Duodenal mucosa (tissue), 2 donors: ENCODE data around the gene EHD2.
"Not testable (repeated sequence)": the region's sequence is repeated elsewhere in the genome, so short reads cannot be mapped to it uniquely, and the experiment has no call there.

Experiments
- H3K27ac ChIP-seq: one replicate; pipeline ENCODE4 v1.7.0; 2013; ENCODE audit warnings: low read depth, low read length
- H3K27me3 ChIP-seq, 2 donors: one replicate each; pipeline ENCODE4 v1.7.0; 2013; ENCODE audit warnings: low read length in 2 of 2, control low read depth in 1 of 2; ENCODE audit not compliant: insufficient read depth in 2 of 2, control insufficient read depth in 1 of 2
- H3K36me3 ChIP-seq, 2 donors: one replicate each; pipeline ENCODE4 v1.7.0; 2013; ENCODE audit warnings: low read length in 2 of 2, control low read depth in 1 of 2; ENCODE audit not compliant: insufficient read depth in 2 of 2, control insufficient read depth in 1 of 2
- H3K4me1 ChIP-seq, 2 donors: one replicate each; pipeline ENCODE4 v1.7.0; 2013; ENCODE audit warnings: low read length in 2 of 2, control low read depth in 1 of 2; ENCODE audit not compliant: insufficient read depth in 2 of 2, control insufficient read depth in 1 of 2
- H3K4me3 ChIP-seq, 2 donors: one replicate each; pipeline ENCODE4 v1.7.0; 2013; ENCODE audit warnings: low read length in 2 of 2, low read depth in 1 of 2
- H3K9ac ChIP-seq, 2 donors: one replicate each; pipeline ENCODE4 v1.7.0; 2013; ENCODE audit warnings: low read length in 2 of 2, low read depth in 1 of 2
- H3K9me3 ChIP-seq, 2 donors: one replicate each; pipeline ENCODE4 v1.7.0; 2013; ENCODE audit warnings: low read length in 2 of 2, control low read depth in 1 of 2; ENCODE audit not compliant: control insufficient read depth in 1 of 2

Gene EHD2

GRCh38 chr19:47726467-47726866 is 13.2 kb downstream of the EHD2 start:
- H3K4me1 ChIP-seq, result peaks cover 0 to 15% of the 10 kb centered on the region in 2 donors
- H3K4me3 ChIP-seq, result no peak overlapping the region
- no peak overlapping the region for H3K27ac ChIP-seq
- peaks cover 10 to 19% of the 10 kb centered on the region in 2 donors for H3K27me3 ChIP-seq
- no peak overlapping the region for H3K9ac ChIP-seq
- no peaks in the 10 kb centered on the region for H3K9me3 ChIP-seq
- H3K36me3 ChIP-seq, result no peaks in the 10 kb centered on the region

- not testable (repeated sequence) for H3K27ac ChIP-seq
Observed at GRCh38 chr19:47728295-47728694, 15.1 kb downstream of the EHD2 start.

GRCh38 chr19:47729468-47729798 is 16.2 kb downstream of the EHD2 start:
- Histone ChIP-seq H3K27me3 (peaks cover 6 to 19% of the 10 kb centered on the region in 2 donors), H3K27ac (no peak overlapping the region), H3K4me1 (peaks cover 0 to 10% of the 10 kb centered on the region in 2 donors), H3K9ac (no peak overlapping the region), H3K9me3 (no peaks in the 10 kb centered on the region), H3K36me3 (peaks cover 0 to 3% of the 10 kb centered on the region in 2 donors), H3K4me3 (no peak overlapping the region)

More at GRCh38 chr19:47728295-47728694, 15.1 kb downstream of the EHD2 start:
- not testable (repeated sequence) for H3K36me3 ChIP-seq, H3K4me3 ChIP-seq, H3K9ac ChIP-seq, H3K9me3 ChIP-seq
- H3K4me1 ChIP-seq, result peaks cover 0 to 10% of the 10 kb centered on the region in 2 donors
- peaks cover 6 to 19% of the 10 kb centered on the region in 2 donors for H3K27me3 ChIP-seq

GRCh38 chr19:47729799-47730520 is 16.7 kb downstream of the EHD2 start:
- H3K27ac ChIP-seq, result no peak overlapping the region
- H3K9ac ChIP-seq, result no peak overlapping the region
- peaks cover 6 to 19% of the 10 kb centered on the region in 2 donors for H3K27me3 ChIP-seq
- H3K4me1 ChIP-seq, result peaks cover 0 to 10% of the 10 kb centered on the region in 2 donors
- no peaks in the 10 kb centered on the region for H3K9me3 ChIP-seq
- no peak overlapping the region for H3K4me3 ChIP-seq
- H3K36me3 ChIP-seq, result peaks cover 0 to 3% of the 10 kb centered on the region in 2 donors

GRCh38 chr19:47730521-47730889 is 17.3 kb downstream of the EHD2 start:
- Histone ChIP-seq H3K27ac (no peak overlapping the region), H3K9me3 (no peaks in the 10 kb centered on the region), H3K36me3 (peaks cover 0 to 3% of the 10 kb centered on the region in 2 donors), H3K4me3 (no peak overlapping the region), H3K4me1 (peaks cover 0 to 10% of the 10 kb centered on the region in 2 donors), H3K27me3 (peaks cover 6 to 19% of the 10 kb centered on the region in 2 donors), H3K9ac (no peak overlapping the region)

- peaks cover 0 to 10% of the 10 kb centered on the region in 2 donors for H3K4me1 ChIP-seq
- no peak overlapping the region for H3K27ac ChIP-seq
- peaks cover 6 to 19% of the 10 kb centered on the region in 2 donors for H3K27me3 ChIP-seq
- H3K36me3 ChIP-seq, result peaks cover 0 to 3% of the 10 kb centered on the region in 2 donors
- no peak overlapping the region for H3K9ac ChIP-seq
- no peak overlapping the region for H3K4me3 ChIP-seq
- H3K9me3 ChIP-seq, result no peaks in the 10 kb centered on the region
Observed at GRCh38 chr19:47730910-47731309, 17.7 kb downstream of the EHD2 start.

- Histone ChIP-seq H3K9ac (no peak overlapping the region), H3K27me3 (peaks cover 4 to 6% of the 10 kb centered on the region in 2 donors), H3K9me3 (no peaks in the 10 kb centered on the region), H3K4me1 (no peaks in the 10 kb centered on the region), H3K36me3 (peaks cover 0 to 3% of the 10 kb centered on the region in 2 donors), H3K4me3 (no peak overlapping the region), H3K27ac (no peak overlapping the region)
Observed at GRCh38 chr19:47735131-47735530, 21.9 kb downstream of the EHD2 start.

- Histone ChIP-seq H3K9me3 (no peaks in the 10 kb centered on the region), H3K9ac (no peak overlapping the region), H3K4me1 (peaks cover 0 to 19% of the 10 kb centered on the region in 2 donors), H3K36me3 (no peaks in the 10 kb centered on the region), H3K27ac (no peak overlapping the region), H3K27me3 (no peaks in the 10 kb centered on the region), H3K4me3 (no peak overlapping the region)
Observed at GRCh38 chr19:47740866-47741519, 27.8 kb downstream of the EHD2 start.

GRCh38 chr19:47741544-47742140 is 28.4 kb downstream of the EHD2 start:
- no peak overlapping the region for H3K4me3 ChIP-seq
- no peaks in the 10 kb centered on the region for H3K27me3 ChIP-seq
- H3K27ac ChIP-seq, result no peak overlapping the region
- no peaks in the 10 kb centered on the region for H3K9me3 ChIP-seq
- H3K9ac ChIP-seq, result no peak overlapping the region
- H3K36me3 ChIP-seq, result peaks cover 0 to 1% of the 10 kb centered on the region in 2 donors
- peaks cover 2 to 21% of the 10 kb centered on the region in 2 donors for H3K4me1 ChIP-seq

- peaks cover 7 to 21% of the 10 kb centered on the region in 2 donors for H3K4me1 ChIP-seq
- peaks cover 0 to 7% of the 10 kb centered on the region in 2 donors for H3K36me3 ChIP-seq
- H3K9ac ChIP-seq, result peak overlapping the region in 1 of 2 donors; percentile 46
Observed at GRCh38 chr19:47742634-47743033, 29.4 kb downstream of the EHD2 start.

More at GRCh38 chr19:47742634-47743033, 29.4 kb downstream of the EHD2 start:
- Histone ChIP-seq H3K27ac (peak overlapping the region; percentile 89), H3K9me3 (no peaks in the 10 kb centered on the region), H3K4me3 (peak overlapping the region in 1 of 2 donors; percentile 70), H3K27me3 (no peaks in the 10 kb centered on the region)
